Choroid plexus epithelial cell (primary cell): ENCODE measurements around the gene NGDN.

ENCODE experiments used
- DNase-seq: peaks from one replicate; pipeline ENCODE4 v3.0.0-alpha.2; 2010; ENCODE audit warnings: low read depth
- H3K4me3 ChIP-seq: 2 replicates; pipeline ENCODE4 v1.5.1; 2011; ENCODE audit warnings: low read depth, mild to moderate bottlenecking, control low read depth, low read length, moderate library complexity
- TF ChIP-seq, protein P1 (sequence below): conservative IDR thresholded peaks from 2 replicates; pipeline ENCODE4 v1.5.1; 2011; ENCODE audit warnings: low read depth, mild to moderate bottlenecking, control low read depth, inconsistent platforms, low read length, moderate library complexity

Gene NGDN

GRCh38 chr14:23434488-23435222 lies 34.8 kb upstream of the NGDN start:
- H3K4me3 ChIP-seq, result no peak overlapping the region
- DNase-seq, result no peak
- TF ChIP-seq, protein P1, sequence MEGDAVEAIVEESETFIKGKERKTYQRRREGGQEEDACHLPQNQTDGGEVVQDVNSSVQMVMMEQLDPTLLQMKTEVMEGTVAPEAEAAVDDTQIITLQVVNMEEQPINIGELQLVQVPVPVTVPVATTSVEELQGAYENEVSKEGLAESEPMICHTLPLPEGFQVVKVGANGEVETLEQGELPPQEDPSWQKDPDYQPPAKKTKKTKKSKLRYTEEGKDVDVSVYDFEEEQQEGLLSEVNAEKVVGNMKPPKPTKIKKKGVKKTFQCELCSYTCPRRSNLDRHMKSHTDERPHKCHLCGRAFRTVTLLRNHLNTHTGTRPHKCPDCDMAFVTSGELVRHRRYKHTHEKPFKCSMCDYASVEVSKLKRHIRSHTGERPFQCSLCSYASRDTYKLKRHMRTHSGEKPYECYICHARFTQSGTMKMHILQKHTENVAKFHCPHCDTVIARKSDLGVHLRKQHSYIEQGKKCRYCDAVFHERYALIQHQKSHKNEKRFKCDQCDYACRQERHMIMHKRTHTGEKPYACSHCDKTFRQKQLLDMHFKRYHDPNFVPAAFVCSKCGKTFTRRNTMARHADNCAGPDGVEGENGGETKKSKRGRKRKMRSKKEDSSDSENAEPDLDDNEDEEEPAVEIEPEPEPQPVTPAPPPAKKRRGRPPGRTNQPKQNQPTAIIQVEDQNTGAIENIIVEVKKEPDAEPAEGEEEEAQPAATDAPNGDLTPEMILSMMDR, result no peak

GRCh38 chr14:23435543-23436326 lies 33.8 kb upstream of the NGDN start, which contains the start of gene MYH7:
Gene MYH7, minus strand, starts transcription at chr14:23435660. Its CDS starts 1,928 bp downstream, at chr14:23433732.
- TF ChIP-seq, protein P1, result no peak
- H3K4me3 ChIP-seq, result no peak within 1 kb of the TSS
- DNase-seq, result no peak

DNA sequence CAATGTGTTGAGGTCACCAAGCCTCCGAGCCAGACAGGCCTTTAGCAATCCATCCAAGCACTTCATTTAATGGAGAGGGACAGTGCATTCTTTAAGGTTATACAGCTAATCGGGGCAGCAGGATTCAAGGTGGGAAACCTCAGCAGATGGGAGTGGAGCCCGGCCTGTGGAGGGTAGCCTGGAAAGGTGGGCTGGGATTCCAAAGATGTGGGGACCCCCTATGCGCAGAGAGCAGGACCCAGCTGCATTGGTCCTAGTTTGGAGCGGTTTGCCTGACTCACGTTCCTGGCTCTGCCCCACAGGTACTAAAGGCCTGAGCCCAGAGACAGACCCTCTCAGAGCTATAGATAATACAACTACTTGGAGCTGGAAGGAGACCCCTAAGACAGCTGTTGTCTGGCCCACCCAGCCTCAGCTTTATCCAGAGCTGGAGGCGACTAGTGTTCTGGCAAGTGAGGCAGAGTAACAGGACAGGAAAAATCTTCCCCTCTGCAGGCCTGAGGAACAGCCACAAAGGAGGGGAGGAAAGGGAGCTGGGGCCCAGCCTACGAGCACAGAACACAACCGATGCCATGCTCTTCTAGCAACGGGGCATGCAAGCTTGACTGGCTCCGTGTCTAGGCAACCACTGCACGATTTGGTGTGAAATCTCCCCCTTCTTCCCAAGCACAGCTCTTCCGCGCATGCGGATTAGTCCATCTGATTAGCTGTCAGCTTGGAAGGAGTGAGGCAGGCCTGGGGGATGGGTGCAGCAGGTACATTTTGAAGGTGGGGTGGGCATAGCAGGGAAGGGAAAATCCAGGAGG lies 33.0 kb upstream of the NGDN start:
- H3K4me3 ChIP-seq, result no peak overlapping the region
- DNase-seq, result no peak
- TF ChIP-seq, protein P1, result no peak

- no peak overlapping the region for H3K4me3 ChIP-seq
- DNase-seq, result no peak
- TF ChIP-seq, protein P1, result no peak
Observed at GRCh38 chr14:23437133-23438100, 32.1 kb upstream of the NGDN start.

DNA sequence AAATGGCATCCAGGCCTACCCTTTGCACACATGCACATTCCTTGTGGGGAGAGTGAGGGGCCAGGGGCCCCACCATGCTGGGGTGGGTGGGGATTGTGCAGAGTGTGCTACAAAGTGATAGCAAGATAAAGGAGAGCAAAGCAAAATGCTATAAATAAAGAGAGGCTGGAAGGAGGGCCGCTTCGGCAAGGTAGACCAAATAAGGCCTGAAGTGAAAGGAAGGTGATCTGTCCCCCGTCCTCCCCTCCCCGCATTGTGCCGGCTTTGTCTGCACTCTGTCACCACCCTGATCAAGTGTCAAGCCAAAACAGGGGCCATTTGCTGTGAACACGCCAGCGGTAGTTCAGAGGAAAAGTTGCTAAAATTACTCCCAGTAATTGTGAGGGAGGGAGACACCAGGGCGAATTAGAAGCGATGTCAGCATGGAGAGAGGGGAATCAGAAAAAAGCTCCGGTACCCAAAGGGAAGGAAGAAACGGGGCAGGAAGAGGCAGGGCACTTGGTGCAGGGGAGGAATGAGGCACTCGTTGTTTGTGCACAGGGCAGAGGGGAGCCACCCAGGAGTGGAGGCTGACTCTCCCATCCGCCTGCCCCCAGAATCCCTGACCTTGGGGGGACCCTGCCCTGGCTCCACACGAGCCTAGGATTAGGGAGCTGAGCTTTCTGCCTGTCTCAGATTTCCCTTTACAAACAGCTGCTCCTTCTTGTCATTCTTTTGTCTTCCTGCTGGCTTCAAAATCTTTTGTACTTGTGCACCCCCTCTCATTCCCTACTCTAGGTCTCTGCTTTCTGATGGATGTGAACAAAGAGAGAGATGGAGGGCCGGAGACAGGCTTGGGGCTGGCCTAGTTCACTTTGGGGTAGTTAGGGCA lies 31.2 kb upstream of the NGDN start:
- TF ChIP-seq, protein P1, result no peak
- H3K4me3 ChIP-seq, result no peak overlapping the region
- no peak for DNase-seq
